Measurements from ENCODE around the gene ENKUR.

ENKUR gene

DNA sequence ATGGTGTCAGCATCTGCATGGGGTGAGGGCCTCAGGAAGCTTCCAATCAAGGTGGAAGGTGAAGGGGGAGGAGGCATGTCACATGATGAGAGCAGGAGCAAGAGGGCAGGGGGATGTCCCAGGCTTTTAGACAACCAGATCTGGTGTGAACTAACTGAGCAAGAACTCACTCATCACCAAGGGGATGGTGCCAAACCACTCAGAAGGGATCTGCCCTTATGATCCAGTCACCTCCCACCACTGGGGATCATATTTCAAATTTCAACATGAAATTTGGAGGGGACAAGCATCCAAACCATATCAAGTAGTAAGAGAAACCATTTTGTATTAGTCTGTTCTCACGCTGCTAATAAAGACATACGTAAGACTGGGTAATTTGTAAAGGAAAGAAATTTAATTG, 34.0 kb upstream of the ENKUR start:
- Histone ChIP-seq H3K36me3 (ENCODE audit: control insufficient read depth, insufficient read depth, low read length) (no peaks in the 10 kb centered on the region), H3K23ac (ENCODE audit: low read length) (no peak overlapping the region)
- DNase-seq, result no peak

DNA sequence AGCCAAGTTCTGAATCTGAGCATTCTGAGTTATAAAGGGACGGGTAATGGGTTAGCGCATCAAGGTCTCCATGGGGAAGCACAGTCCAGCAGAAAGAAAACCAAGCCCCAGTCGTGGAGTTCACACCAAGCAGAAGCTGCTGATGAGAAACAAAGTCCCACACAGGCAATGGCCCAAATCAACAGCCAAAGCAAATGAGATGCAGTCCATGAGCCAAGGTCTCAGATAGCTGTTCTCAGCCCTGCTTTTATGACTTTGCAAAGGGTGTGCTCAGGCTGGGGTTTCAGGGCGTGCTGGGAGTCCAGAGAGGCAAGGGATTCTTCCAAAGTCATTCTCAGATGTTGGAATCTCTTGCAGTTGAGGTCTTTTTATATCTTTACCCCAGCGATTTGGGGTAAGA, 32.5 kb upstream of the ENKUR start:
- Histone ChIP-seq H3K36me3 (ENCODE audit: control insufficient read depth, insufficient read depth, low read length) (no peaks in the 10 kb centered on the region), H4K5ac (ENCODE audit: low read length) (no peak overlapping the region), H3K27ac (ENCODE audit: low read depth, low read length) (no peak overlapping the region), H2BK15ac (replicated peaks; ENCODE audit: low read depth) (no peak overlapping the region), H3K18ac (ENCODE audit: low read length) (no peak overlapping the region), H3K79me1 (ENCODE audit: low read length) (no peaks in the 10 kb centered on the region), H3K4me3 (ENCODE audit: low read length) (no peak overlapping the region), H2BK5ac (ENCODE audit: low read length) (no peak overlapping the region), H3K4ac (ENCODE audit: low read depth, low read length) (no peak overlapping the region), H2AK5ac (ENCODE audit: low read length) (no peak overlapping the region), H3K9ac (ENCODE audit: low read length) (no peak overlapping the region), H3K4me2 (ENCODE audit: low read length) (no peak overlapping the region), H3K27me3 (ENCODE audit: insufficient read depth, low read length, poor library complexity) (no peaks in the 10 kb centered on the region), H3K23ac (ENCODE audit: low read length) (no peak overlapping the region), H3K79me2 (ENCODE audit: control insufficient read depth, insufficient read depth, low read length) (no peaks in the 10 kb centered on the region), H2BK120ac (ENCODE audit: low read depth, low read length) (no peak overlapping the region), H3K4me1 (ENCODE audit: control insufficient read depth, low read depth, low read length) (no peaks in the 10 kb centered on the region), H4K8ac (ENCODE audit: low read depth, low read length) (no peak overlapping the region), H3K56ac (ENCODE audit: low read length) (no peak overlapping the region)
- no CpG with 5 or more reads among the region's 5 CpGs for WGBS (ENCODE audit: extremely low coverage, insufficient coverage, low lambda C conversion rate)
- no peak for DNase-seq

More for the DNA sequence above, 34.0 kb upstream of the ENKUR start:
- no peak overlapping the region for H4K5ac ChIP-seq (ENCODE audit: low read length)
- H2AK5ac ChIP-seq (ENCODE audit: low read length), result no peak overlapping the region
- no CpG with 5 or more reads among the region's 2 CpGs for WGBS (ENCODE audit: extremely low coverage, insufficient coverage, low lambda C conversion rate)
- H2BK5ac ChIP-seq (ENCODE audit: low read length), result no peak overlapping the region
- no peak overlapping the region for H2BK15ac ChIP-seq (replicated peaks; ENCODE audit: low read depth)
- no peak overlapping the region for H3K9ac ChIP-seq (ENCODE audit: low read length)
- H3K4me1 ChIP-seq (ENCODE audit: control insufficient read depth, low read depth, low read length), result no peaks in the 10 kb centered on the region
- no peaks in the 10 kb centered on the region for H3K79me2 ChIP-seq (ENCODE audit: control insufficient read depth, insufficient read depth, low read length)
- no peak overlapping the region for H2BK120ac ChIP-seq (ENCODE audit: low read depth, low read length)
- H3K4ac ChIP-seq (ENCODE audit: low read depth, low read length), result no peak overlapping the region
- no peak overlapping the region for H3K4me2 ChIP-seq (ENCODE audit: low read length)
- H4K8ac ChIP-seq (ENCODE audit: low read depth, low read length), result no peak overlapping the region
- no peaks in the 10 kb centered on the region for H3K79me1 ChIP-seq (ENCODE audit: low read length)
- no peak overlapping the region for H3K27ac ChIP-seq (ENCODE audit: low read depth, low read length)
- H3K56ac ChIP-seq (ENCODE audit: low read length), result no peak overlapping the region
- no peak overlapping the region for H3K4me3 ChIP-seq (ENCODE audit: low read length)
- no peaks in the 10 kb centered on the region for H3K27me3 ChIP-seq (ENCODE audit: insufficient read depth, low read length, poor library complexity)
- no peak overlapping the region for H3K18ac ChIP-seq (ENCODE audit: low read length)

DNA sequence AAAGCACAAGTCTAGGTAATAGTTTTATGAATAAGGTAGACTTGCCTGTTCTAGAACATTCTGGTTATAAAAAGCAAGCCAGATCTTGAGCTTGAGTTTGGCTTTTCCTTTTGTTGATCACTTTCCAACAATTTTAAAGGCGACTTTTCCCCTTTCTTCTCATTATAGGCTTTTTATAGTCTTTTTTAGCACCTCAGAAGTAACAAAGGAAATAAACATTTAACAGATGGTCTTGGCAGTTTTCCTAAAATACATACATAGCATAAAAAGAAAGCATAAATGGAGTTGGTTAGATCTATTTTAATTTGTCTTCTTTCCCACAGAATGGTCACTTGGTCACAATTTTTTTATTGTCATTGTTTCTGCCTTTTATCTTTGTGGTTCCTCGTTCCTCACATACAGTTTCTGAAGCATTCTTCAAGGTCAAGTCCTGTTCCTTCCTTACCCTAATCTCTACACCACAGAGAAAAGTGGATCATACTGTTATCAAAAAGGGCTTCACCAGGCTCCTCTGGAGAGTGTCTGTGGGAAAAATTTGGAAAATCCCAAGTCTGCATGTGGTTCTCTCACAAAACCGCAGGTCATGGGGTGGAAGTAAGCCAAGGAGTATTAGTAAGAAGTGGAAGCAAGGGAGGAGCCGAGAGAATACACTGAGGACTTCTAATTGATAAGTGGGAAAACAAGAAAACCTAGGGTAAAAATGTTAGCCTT, 31.8 kb upstream of the ENKUR start:
- H3K27me3 ChIP-seq (ENCODE audit: insufficient read depth, low read length, poor library complexity), result no peaks in the 10 kb centered on the region
- no peaks in the 10 kb centered on the region for H3K79me1 ChIP-seq (ENCODE audit: low read length)
- no peak overlapping the region for H3K4me2 ChIP-seq (ENCODE audit: low read length)
- no peak overlapping the region for H2BK15ac ChIP-seq (replicated peaks; ENCODE audit: low read depth)
- H3K4ac ChIP-seq (ENCODE audit: low read depth, low read length), result no peak overlapping the region
- DNase-seq, result no peak
- no peak overlapping the region for H2BK120ac ChIP-seq (ENCODE audit: low read depth, low read length)
- H2AK5ac ChIP-seq (ENCODE audit: low read length), result no peak overlapping the region
- no peak overlapping the region for H4K8ac ChIP-seq (ENCODE audit: low read depth, low read length)
- H3K4me1 ChIP-seq (ENCODE audit: control insufficient read depth, low read depth, low read length), result no peaks in the 10 kb centered on the region
- H3K4me3 ChIP-seq (ENCODE audit: low read length), result no peak overlapping the region
- no peaks in the 10 kb centered on the region for H3K79me2 ChIP-seq (ENCODE audit: control insufficient read depth, insufficient read depth, low read length)
- H4K5ac ChIP-seq (ENCODE audit: low read length), result no peak overlapping the region
- no peak overlapping the region for H3K56ac ChIP-seq (ENCODE audit: low read length)
- no peaks in the 10 kb centered on the region for H3K36me3 ChIP-seq (ENCODE audit: control insufficient read depth, insufficient read depth, low read length)
- H3K23ac ChIP-seq (ENCODE audit: low read length), result no peak overlapping the region
- no peak overlapping the region for H2BK5ac ChIP-seq (ENCODE audit: low read length)
- no CpG with 5 or more reads among the region's 4 CpGs for WGBS (ENCODE audit: extremely low coverage, insufficient coverage, low lambda C conversion rate)
- no peak overlapping the region for H3K9ac ChIP-seq (ENCODE audit: low read length)
- H3K27ac ChIP-seq (ENCODE audit: low read depth, low read length), result no peak overlapping the region
- no peak overlapping the region for H3K18ac ChIP-seq (ENCODE audit: low read length)

DNA sequence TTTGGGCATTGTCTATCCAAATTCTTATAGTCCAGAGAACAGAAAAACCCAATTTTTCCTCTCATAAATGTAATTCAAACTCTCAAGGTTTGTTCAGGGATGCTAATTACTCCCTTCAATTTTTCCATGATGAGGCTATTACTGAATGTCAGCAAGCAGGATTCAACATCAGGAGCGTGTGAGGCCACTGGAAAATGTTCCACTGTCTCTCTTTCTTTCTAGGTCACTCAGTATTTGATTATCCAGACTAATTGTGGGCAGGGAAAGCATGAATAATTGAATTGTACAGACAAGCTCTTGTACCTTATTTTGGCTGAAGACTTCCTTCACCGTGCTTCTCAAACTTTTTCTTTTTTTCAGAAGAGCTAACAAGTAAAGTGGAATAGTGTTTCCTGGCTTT, 31.1 kb upstream of the ENKUR start:
- no CpG with 5 or more reads among the region's 2 CpGs for whole genome bisulfite sequencing (ENCODE audit: extremely low coverage, insufficient coverage, low lambda C conversion rate)
- H3K36me3 ChIP-seq (ENCODE audit: control insufficient read depth, insufficient read depth, low read length), result no peaks in the 10 kb centered on the region
- H3K9ac ChIP-seq (ENCODE audit: low read length), result no peak overlapping the region
- H3K56ac ChIP-seq (ENCODE audit: low read length), result no peak overlapping the region
- H3K27ac ChIP-seq (ENCODE audit: low read depth, low read length), result no peak overlapping the region
- H2BK120ac ChIP-seq (ENCODE audit: low read depth, low read length), result no peak overlapping the region
- H2BK5ac ChIP-seq (ENCODE audit: low read length), result no peak overlapping the region
- no peak overlapping the region for H3K4me3 ChIP-seq (ENCODE audit: low read length)
- H2AK5ac ChIP-seq (ENCODE audit: low read length), result no peak overlapping the region
- H3K23ac ChIP-seq (ENCODE audit: low read length), result no peak overlapping the region
- H3K27me3 ChIP-seq (ENCODE audit: insufficient read depth, low read length, poor library complexity), result no peaks in the 10 kb centered on the region
- no peaks in the 10 kb centered on the region for H3K4me1 ChIP-seq (ENCODE audit: control insufficient read depth, low read depth, low read length)
- no peak overlapping the region for H4K8ac ChIP-seq (ENCODE audit: low read depth, low read length)
- H3K79me2 ChIP-seq (ENCODE audit: control insufficient read depth, insufficient read depth, low read length), result no peaks in the 10 kb centered on the region
- no peak overlapping the region for H3K4me2 ChIP-seq (ENCODE audit: low read length)
- H3K4ac ChIP-seq (ENCODE audit: low read depth, low read length), result no peak overlapping the region
- no peak overlapping the region for H3K18ac ChIP-seq (ENCODE audit: low read length)
- H4K5ac ChIP-seq (ENCODE audit: low read length), result no peak overlapping the region
- no peaks in the 10 kb centered on the region for H3K79me1 ChIP-seq (ENCODE audit: low read length)
- no peak for DNase-seq
- no peak overlapping the region for H2BK15ac ChIP-seq (replicated peaks; ENCODE audit: low read depth)

DNA sequence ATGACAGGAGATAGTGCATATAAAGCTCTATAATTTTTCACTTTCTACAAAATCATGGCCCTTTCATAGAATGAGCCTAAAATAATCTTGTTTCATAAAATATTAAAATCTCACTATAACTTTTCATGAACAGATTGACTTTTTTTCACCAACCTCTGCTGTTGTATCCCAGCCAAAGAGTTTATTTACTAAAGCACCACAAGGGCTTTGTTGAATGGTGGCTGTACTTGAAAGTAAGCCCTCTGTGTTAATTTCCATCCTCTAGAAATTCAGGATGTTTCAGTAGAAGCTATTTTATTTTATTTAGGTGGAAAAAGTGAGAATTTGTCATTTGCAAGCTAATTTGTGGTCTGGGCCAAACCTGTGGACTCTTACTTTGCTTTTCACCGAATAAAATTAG, 30.7 kb upstream of the ENKUR start:
- no CpG with 5 or more reads among the region's 1 CpG for WGBS (ENCODE audit: extremely low coverage, insufficient coverage, low lambda C conversion rate)

DNA sequence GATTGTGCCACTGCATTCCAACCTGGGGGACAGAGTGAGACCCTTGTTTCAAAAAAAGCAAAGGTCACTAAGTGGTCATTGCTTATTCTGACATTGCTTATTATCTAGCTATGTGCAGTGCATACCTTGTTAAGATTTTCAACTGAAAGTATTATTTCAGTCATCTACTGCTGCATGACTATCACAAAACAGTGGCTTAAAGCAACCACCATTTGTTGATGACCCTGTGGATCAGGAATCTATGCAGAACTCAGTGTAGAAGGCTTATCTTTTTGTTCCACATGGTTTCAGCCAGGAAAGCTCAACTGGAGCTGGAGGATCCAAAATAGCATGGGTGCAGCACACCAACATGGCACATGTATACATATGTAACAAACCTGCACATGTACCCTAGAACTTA, 23.6 kb upstream of the ENKUR start:
- Histone ChIP-seq H3K27ac (ENCODE audit: low read depth, low read length) (no peak overlapping the region), H3K4ac (ENCODE audit: low read depth, low read length) (no peak overlapping the region), H4K8ac (ENCODE audit: low read depth, low read length) (no peak overlapping the region), H3K56ac (ENCODE audit: low read length) (no peak overlapping the region), H2BK15ac (replicated peaks; ENCODE audit: low read depth) (no peak overlapping the region), H4K5ac (ENCODE audit: low read length) (no peak overlapping the region), H2AK5ac (ENCODE audit: low read length) (no peak overlapping the region), H3K9ac (ENCODE audit: low read length) (no peak overlapping the region), H3K4me2 (ENCODE audit: low read length) (no peak overlapping the region), H3K79me2 (ENCODE audit: control insufficient read depth, insufficient read depth, low read length) (no peaks in the 10 kb centered on the region), H2BK5ac (ENCODE audit: low read length) (no peak overlapping the region), H3K27me3 (ENCODE audit: insufficient read depth, low read length, poor library complexity) (no peaks in the 10 kb centered on the region), H3K18ac (ENCODE audit: low read length) (no peak overlapping the region), H2BK120ac (ENCODE audit: low read depth, low read length) (no peak overlapping the region), H3K4me1 (ENCODE audit: control insufficient read depth, low read depth, low read length) (no peaks in the 10 kb centered on the region), H3K4me3 (ENCODE audit: low read length) (no peak overlapping the region), H3K79me1 (ENCODE audit: low read length) (no peaks in the 10 kb centered on the region), H3K36me3 (ENCODE audit: control insufficient read depth, insufficient read depth, low read length) (no peaks in the 10 kb centered on the region), H3K23ac (ENCODE audit: low read length) (no peak overlapping the region)
- no peak for DNase-seq

More for the DNA sequence above, 30.7 kb upstream of the ENKUR start:
- Histone ChIP-seq H2AK5ac (ENCODE audit: low read length) (no peak overlapping the region), H4K8ac (ENCODE audit: low read depth, low read length) (no peak overlapping the region), H3K9ac (ENCODE audit: low read length) (no peak overlapping the region), H3K27me3 (ENCODE audit: insufficient read depth, low read length, poor library complexity) (no peaks in the 10 kb centered on the region), H2BK15ac (replicated peaks; ENCODE audit: low read depth) (no peak overlapping the region), H3K79me2 (ENCODE audit: control insufficient read depth, insufficient read depth, low read length) (no peaks in the 10 kb centered on the region), H3K4me1 (ENCODE audit: control insufficient read depth, low read depth, low read length) (no peaks in the 10 kb centered on the region), H3K18ac (ENCODE audit: low read length) (no peak overlapping the region), H3K23ac (ENCODE audit: low read length) (no peak overlapping the region), H3K56ac (ENCODE audit: low read length) (no peak overlapping the region), H2BK120ac (ENCODE audit: low read depth, low read length) (no peak overlapping the region), H3K36me3 (ENCODE audit: control insufficient read depth, insufficient read depth, low read length) (no peaks in the 10 kb centered on the region), H3K4me3 (ENCODE audit: low read length) (no peak overlapping the region), H2BK5ac (ENCODE audit: low read length) (no peak overlapping the region), H3K79me1 (ENCODE audit: low read length) (no peaks in the 10 kb centered on the region), H3K4ac (ENCODE audit: low read depth, low read length) (no peak overlapping the region), H3K4me2 (ENCODE audit: low read length) (no peak overlapping the region), H3K27ac (ENCODE audit: low read depth, low read length) (no peak overlapping the region), H4K5ac (ENCODE audit: low read length) (no peak overlapping the region)
- DNase-seq, result no peak
